Omental fat pad (tissue), 4 donors: Measurements from ENCODE around the gene MOGAT1. TPM values are rescaled to one million over a fixed set of nuclear protein-coding genes. Genes with fewer than 3 reads are reported as not detected.

Source experiments
- ATAC-seq: fragments of 150-250 bp; one replicate; pipeline ENCODE4 v1.9.1; 2016; ENCODE audit warnings: mild to moderate bottlenecking, moderate library complexity; ENCODE audit not compliant: low FRiP score
- DNase-seq: peaks from one replicate; pipeline ENCODE4 v3.0.0-alpha.2; 2019; ENCODE audit warnings: low spot score
- total RNA-seq, 4 donors: library from RNA; depleted of rRNA; stranded (reverse); fragments of >200 nt; gene quantifications; one replicate each; pipeline ENCODE4 v1.1.0, GENCODE V29; 2016
- TF ChIP-seq, protein P1 (sequence below), 3 donors: fragments of 450-650 bp; IDR thresholded peaks; one replicate each; pipeline ENCODE4 v1.5.1; 2016 to 2017; ENCODE audit warnings: antibody characterized with exemption in 3 of 3, mild to moderate bottlenecking in 3 of 3, moderate library complexity in 2 of 3

Gene MOGAT1
- total RNA-seq, 4 donors from 2014 or later, result 0.95 to 2.4 TPM; not detected in 2

DNA sequence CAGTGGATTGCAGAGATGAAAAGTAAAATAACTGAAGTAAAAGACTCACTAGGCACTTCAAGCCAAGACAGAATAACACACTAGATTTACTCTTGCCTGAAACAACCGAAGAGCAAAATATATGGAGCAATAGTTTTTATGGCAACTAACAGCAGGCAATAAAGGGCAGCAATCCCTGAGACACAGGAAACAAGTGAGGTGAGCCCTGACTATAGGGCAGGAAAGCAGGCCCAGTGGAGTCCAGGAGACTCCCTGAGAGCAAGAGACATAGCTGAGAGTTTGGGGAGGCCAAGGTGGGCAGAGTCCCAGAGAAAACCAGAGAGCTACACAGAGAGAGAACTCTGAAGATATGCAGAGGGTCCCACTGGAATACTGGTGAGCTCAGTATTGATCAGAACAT is 34.4 kb upstream of the MOGAT1 start:
- ATAC-seq (no peak), DNase-seq (no peak)
- TF ChIP-seq, protein P1, sequence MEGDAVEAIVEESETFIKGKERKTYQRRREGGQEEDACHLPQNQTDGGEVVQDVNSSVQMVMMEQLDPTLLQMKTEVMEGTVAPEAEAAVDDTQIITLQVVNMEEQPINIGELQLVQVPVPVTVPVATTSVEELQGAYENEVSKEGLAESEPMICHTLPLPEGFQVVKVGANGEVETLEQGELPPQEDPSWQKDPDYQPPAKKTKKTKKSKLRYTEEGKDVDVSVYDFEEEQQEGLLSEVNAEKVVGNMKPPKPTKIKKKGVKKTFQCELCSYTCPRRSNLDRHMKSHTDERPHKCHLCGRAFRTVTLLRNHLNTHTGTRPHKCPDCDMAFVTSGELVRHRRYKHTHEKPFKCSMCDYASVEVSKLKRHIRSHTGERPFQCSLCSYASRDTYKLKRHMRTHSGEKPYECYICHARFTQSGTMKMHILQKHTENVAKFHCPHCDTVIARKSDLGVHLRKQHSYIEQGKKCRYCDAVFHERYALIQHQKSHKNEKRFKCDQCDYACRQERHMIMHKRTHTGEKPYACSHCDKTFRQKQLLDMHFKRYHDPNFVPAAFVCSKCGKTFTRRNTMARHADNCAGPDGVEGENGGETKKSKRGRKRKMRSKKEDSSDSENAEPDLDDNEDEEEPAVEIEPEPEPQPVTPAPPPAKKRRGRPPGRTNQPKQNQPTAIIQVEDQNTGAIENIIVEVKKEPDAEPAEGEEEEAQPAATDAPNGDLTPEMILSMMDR (IDR thresholded peaks at IDR 0.05), result no peak

DNA sequence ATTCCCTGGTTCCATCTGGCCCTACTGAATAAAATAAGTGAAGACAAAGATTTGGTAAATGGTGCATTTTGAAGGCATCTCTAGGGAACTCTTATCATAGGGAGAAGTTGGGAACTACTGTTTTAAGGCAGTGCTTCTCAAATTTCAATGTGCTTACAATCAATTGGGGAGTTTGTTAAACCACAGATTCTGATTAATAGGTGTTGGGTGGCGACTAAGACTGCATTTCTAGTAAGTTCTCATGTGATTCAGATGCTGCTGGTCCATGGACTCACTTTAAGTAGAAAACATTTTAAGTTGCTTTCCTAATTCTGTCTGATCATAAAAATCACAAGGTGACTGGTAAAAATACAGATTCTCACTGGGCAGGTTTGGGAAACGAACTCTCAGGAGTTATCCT is 30.1 kb upstream of the MOGAT1 start:
- ATAC-seq (no peak), DNase-seq (no peak)
- TF ChIP-seq, protein P1 (IDR thresholded peaks at IDR 0.05), result no peak

DNA sequence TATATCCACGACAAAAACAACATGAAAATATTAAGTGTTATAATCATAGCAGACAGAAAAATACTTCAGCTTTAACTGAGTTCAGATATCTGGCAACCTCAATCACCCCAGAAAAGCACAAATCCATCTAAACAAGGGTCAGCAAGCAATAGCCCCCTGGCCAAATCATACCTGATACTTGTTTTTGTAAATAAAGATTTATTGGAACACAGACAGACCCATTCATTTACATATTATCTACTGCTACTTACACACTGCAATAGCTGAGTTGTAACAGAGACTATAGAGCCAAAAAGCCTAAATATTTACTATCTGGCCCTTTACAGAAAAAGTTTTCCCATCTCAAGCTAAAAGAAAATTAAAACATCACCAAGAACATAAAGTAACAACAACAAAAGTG is 28.3 kb upstream of the MOGAT1 start:
- ATAC-seq, result no peak
- DNase-seq, result no peak
- TF ChIP-seq, protein P1 (IDR thresholded peaks at IDR 0.05), result no peak

DNA sequence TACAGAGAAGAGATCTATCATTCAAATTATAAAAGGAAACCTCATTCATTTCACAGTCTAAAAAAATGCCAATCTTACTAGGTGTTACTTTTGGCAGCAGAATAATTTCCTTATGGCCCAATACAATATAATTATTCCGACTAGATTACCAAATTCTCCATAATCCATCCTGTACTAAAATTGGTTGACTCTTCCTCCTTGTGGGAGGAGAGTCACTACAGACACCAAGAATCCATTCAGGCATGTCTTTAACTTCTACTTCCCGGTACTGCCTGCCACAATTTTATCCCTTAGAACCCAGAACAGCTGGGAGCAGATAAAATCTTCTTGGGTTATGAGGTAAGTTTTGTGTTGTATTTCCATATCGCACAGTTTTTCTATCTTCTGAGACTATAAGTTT is 25.4 kb upstream of the MOGAT1 start:
- no peak for DNase-seq
- no peak for ATAC-seq
- TF ChIP-seq, protein P1 (IDR thresholded peaks at IDR 0.05), result no peak

DNA sequence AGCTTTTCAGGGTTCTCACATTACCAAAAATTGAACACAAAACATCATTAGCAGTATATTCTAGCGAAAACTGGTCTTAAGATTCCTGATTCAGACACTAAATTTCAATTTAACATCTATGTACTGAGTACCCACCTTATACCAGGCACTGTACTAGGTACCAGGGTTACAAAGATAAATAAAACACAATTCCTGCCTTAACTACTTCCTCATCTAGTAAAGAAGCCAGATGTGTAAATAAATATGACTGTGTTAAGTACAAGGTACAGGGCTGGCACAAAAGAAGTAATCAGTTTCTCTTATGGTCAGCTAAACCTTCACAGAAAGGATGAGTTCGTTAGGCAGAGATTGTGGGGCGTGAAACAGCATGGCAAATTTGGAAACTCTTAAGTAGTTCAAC is 21.7 kb upstream of the MOGAT1 start:
- DNase-seq (no peak), ATAC-seq (no peak)
- TF ChIP-seq, protein P1 (IDR thresholded peaks at IDR 0.05), result no peak

DNA sequence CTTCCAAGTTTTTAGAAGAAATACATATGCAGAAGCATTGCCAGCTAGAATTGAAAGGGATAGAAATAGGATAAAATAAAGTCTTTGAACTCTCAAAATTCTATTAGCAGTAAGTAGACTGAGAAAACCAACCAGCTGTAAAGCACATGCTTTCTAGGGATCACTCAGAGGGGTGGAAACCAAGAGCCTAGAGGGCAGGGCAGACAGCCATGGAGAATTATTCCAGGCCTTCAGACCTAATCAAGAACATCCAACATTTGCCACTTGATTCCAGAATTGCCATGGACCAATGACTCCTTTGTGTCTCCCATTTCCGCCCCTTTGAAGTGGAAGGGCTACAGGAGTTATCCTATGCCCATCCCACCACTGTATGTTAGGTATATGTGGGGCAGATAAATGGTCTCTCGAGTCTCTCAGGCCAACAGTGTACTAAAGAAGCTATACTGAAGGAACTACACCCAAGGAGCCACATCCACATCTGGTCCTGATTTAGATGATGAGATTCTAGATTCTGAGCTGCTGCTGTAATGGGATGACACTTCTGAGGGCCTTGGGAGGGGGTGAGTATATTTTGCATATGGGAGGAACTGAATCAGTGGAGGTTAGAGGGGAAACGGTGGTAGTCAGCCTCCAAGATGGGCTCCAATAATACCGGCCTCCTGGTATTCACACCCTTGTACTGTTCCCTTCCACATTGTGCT is 19.6 kb upstream of the MOGAT1 start:
- DNase-seq (no peak), ATAC-seq (no peak)
- TF ChIP-seq, protein P1 (IDR thresholded peaks at IDR 0.05), result no peak

DNA sequence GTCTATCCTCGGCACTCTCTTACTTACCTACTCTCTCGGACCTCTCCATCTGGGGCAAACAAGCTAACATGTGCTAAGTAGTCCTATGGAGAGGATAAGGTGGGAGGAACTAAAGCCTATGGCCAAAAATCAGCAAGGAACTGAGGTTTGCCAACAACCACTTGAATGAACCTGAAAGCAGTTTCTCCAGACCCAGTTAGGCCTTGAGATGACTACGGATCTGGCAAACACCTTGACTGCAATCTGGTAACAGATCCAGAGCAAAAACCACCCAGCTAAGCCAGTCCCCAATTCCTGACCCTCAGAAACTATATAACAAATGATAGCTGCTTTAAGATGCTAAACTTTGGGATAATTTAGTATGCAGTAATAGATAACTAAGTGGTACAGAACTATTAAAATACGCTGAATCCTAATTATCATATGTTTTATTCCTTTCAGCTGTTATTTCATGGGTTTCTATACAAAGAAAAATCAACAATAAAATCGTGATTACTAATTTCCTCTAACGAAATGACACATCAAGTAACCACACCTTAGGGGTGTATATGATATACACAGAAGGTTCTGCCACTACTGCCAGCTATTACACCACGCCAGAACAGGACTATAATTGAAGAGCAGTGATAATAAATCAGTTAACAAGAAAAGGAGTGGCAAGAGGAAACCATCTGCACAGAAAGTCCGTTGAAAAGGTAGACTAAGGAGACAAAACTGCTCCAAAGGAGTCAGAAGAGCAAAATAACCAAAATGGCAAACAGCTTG is 18.8 kb upstream of the MOGAT1 start:
- DNase-seq (no peak), ATAC-seq (no peak)
- TF ChIP-seq, protein P1 (IDR thresholded peaks at IDR 0.05), result no peak
